Left kidney (tissue), 2 donors: ENCODE data around the gene KIRREL2. TPM values are rescaled to one million over a fixed set of nuclear protein-coding genes. Genes with fewer than 3 reads are reported as not detected.
A peak's percentile ranks its signal among the peaks of the same experiment; 100 is the strongest.
"Not testable (repeated sequence)": the region's sequence is repeated elsewhere in the genome, so short reads cannot be mapped to it uniquely, and the experiment has no call there.

ENCODE experiments used
- DNase-seq: peaks from one replicate; pipeline ENCODE4 v3.0.0-alpha.2; 2013
- polyA plus RNA-seq: library from polyadenylated mRNA; unstranded; fragments of 120-200 nt; gene quantifications from one replicate; pipeline ENCODE4 v1.2.1, GENCODE V29; 2013; ENCODE audit not compliant: insufficient read length

KIRREL2 gene
- polyA plus RNA-seq, 1 donor: 9.0 TPM

- no peak for DNase-seq
Measured at GRCh38 chr19:35897706-35898451, 41.2 kb downstream of the KIRREL2 start.

DNA sequence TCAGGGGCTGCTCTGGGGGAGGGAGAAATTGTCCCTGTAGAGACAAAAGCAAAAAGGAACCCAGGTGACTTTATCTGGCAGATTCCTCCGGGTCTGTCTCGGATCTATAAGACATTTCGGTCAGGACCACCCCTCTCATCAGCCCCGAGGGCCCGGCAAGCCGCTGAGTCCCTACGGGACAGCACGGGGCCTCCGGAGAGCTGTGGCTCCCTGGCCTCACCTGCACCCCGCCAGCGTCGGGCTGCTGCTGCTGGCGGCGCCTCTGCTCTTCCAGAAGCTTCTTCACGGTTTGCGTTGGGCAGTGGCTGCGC lies 41.7 kb downstream of the KIRREL2 start:
- DNase-seq: no peak

DNA sequence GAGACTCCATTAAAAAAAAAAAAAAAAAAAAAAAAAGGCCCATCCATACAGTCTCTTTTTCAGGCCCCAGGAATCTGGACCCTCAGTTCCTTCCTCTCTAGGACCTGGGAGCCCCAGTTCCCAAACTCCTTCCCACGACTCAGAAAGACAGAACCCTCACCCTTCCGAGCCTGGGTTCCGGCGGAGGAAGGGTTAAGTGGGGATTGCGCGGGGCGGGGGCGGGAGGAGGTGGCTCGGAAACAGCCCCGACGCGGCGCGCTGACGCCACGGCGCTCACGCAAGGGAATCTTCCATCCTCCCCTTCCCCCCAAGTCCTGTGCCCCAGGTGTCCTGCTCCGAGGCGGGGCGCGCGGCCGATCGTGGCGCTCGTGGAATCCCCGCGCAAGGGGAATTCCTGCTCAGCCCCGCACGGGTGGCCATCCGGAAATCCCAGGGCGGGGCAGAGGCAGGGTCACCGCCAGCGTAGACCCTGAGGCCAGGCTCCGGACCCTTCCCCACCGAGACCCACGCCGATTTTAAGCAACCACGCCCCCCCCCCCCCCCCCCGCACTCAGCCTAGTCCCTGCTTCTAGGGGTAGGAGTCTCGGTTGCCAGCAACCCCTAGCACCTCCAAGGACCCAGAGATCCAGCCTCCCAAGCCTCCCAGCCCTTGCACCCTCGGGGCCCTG lies 43.0 kb downstream of the KIRREL2 start:
- peak; percentile 74 for DNase-seq

GRCh38 chr19:35901055-35901644 lies 44.4 kb downstream of the KIRREL2 start:
- DNase-seq: no peak

GRCh38 chr19:35901854-35902661 lies 45.3 kb downstream of the KIRREL2 start, which contains the start of gene HCST:
Gene HCST (plus strand): TSS chr19:35902529. CDS start chr19:35902594, 65 bp downstream.
- no peak for DNase-seq

- no peak for DNase-seq
Measured at GRCh38 chr19:35902870-35903475, 46.3 kb downstream of the KIRREL2 start.

DNA sequence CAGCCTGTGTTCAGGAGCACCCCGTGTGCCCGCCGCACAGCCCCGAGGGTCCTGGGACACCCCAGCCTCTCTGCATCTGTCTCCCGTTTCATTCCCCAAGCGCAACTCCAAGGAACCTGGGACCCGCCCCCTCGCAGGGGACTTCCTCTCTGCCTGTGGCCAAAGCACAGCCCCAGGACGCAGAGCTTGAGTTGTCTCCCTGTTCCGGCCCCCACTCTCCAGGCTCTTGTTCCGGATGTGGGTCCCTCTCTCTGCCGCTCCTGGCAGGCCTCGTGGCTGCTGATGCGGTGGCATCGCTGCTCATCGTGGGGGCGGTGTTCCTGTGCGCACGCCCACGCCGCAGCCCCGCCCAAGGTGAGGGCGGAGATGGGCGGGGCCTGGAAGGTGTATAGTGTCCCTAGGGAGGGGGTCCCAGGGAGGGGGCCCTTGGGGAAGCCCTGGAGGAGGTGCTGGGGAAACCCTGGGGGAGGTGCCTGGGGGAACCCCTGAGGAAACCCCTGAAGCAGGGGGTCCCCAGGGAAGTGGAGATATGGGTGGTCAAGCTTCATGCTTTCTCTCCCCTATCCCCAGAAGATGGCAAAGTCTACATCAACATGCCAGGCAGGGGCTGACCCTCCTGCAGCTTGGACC lies 47.0 kb downstream of the KIRREL2 start:
- DNase-seq: peak; percentile 62

GRCh38 chr19:35904311-35905068 lies 47.8 kb downstream of the KIRREL2 start:
- DNase-seq: no peak

DNA sequence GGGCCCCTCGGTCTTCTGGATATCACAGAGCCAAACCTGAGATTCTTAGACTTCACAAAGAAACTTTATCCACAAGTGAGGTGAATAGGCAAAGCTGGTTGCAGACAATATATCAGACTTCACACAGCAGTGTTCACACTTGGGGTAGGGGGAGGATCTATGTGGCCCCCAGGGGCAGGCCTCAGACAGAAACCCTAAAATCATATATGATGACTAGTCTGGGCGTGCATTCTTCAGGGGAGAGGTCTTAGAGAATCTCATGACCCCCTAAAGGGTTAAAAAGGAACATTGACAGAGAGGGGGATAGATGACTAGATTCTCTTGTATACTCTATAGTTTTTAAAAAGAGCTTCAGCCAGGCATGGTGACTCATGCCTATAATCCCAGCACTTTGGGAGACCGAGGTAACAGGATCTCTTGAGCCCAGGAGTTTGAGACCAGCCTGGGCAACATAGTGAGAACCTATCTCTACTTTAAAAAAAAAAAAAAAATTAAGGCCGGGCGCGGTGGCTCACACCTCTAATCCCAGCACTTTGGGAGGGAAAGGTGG lies 48.5 kb downstream of the KIRREL2 start:
- no peak for DNase-seq

GRCh38 chr19:35907377-35907745 lies 50.6 kb downstream of the KIRREL2 start:
- no peak for DNase-seq

GRCh38 chr19:35908010-35908441 lies 51.3 kb downstream of the KIRREL2 start, which contains the start of gene TYROBP:
Gene TYROBP (minus strand): TSS chr19:35908295. CDS start chr19:35908228, 67 bp downstream.
- no peak for DNase-seq

GRCh38 chr19:35908973-35909683 lies 52.4 kb downstream of the KIRREL2 start:
- no peak for DNase-seq

DNA sequence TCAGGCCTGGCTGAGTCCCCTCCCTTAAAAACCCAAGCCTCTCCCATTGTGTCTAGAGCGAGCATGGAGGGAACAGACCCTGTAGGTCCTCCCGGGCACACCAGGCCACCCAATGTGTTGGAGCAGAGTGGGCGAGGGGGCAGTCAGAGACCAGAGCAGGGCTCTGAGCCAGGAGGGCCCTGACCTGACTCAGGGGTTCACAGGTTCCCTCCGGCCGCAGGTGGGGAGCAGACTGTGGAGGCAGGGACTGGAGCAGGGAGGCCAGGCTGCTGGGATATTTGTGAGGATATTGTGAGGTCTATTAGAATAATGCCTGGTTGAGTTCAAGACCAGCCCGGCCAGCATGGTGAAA lies 52.9 kb downstream of the KIRREL2 start:
- DNase-seq: no peak

DNA sequence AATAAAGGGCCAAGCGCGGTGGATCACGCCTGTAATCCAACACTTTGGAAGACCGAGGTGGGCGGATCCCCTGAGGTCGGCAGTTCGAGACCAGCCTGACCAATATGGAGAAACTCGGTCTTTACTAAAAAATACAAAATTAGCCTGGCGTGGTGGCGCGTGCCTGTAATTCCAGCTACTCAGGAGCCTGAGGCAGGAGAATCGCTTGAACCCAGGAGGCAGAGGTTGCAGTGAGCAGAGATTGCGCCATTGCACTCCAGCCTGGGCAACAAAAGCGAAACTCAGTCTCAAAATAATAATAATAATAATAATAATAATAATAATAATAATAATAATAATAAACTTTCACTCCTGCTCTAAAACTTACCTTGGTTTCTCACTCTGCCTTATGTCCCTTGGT lies 53.6 kb downstream of the KIRREL2 start:
- not testable (repeated sequence) for DNase-seq

DNA sequence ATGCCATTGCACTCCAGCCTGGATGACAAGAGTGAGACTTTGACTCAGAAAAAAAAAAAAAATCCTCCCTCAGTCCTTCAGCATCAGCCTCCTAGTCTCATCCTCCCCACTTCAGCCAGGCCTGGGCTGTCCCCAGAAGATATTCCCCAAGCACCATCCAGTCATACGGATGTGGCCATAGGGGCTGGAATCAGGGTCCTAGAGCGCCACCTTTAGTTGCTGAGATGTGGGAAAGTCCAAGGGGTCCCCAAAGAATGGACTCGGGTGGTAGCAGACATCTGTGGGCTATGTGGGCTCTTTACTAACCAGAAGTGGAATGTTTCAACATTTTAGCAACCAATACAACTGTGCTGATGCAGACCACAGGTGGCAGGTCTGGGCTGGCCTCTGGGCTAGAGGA lies 54.5 kb downstream of the KIRREL2 start:
- no peak for DNase-seq

DNA sequence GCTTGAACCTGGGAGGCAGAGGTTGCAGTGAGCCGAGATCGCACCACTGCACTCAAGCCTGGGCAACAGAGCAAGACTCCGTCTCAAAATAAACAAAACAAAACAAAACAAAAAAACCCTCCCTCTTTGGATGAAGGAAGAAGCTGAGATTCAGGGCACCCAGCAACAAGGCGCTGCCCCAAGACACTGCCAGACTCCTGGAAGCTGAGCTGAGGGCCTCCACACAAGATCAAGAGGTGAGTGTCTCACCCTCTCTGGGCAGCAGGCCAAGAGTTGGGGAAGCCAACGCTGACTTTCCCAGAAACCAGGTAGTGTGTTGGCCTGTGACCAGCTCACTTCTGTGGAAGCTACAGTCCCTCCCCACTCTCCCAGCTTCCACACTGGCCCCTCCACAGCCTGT lies 55.1 kb downstream of the KIRREL2 start:
- DNase-seq: no peak

DNA sequence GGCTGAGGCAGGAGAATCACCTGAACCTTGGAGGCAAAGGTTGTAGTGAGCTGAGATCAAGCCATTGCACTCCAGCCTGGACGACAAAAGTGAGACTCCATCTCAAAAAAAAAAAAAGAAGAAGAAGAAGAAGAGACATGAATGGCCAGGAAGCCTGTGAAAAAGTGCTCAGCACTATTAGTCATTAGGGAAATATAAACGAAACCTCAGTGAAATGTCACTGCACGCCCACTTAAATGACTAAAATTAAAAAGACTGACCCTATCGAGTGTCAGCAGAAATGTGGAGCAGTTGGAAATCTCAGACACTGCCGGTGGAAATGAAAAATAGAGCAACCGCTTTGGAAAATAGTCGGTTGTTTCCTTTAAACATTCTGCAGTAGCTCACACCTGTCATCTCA lies 56.9 kb downstream of the KIRREL2 start:
- DNase-seq: no peak

DNA sequence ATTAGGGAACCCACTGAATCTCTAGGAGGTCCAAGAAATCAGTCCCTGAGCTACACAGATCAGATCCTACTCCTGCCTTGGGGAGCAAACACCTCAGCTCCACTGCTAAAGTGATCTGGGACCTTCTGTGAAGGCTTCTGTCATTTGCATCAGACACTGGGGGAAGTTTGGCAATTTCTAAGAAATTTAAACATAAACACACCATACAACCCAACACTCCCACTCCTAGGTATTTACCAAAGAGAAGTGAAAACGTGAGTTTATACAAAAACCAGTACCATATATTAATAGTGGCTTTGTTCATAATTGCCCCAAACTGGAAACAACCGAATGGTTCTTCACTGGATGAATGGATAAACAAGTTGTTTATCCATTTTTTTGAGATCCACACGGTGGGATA lies 58.7 kb downstream of the KIRREL2 start:
- DNase-seq: no peak
